ENCODE results near the gene RPS6KA2.
"Not testable (repeated sequence)": the region's sequence is repeated elsewhere in the genome, so short reads cannot be mapped to it uniquely, and the experiment has no call there.

Gene RPS6KA2

GRCh38 chr6:166395351-166395750, 231.7 kb downstream of the RPS6KA2 start:
- no peak overlapping the region for H3K4me3 ChIP-seq (ENCODE audit: low read depth, low read length)
- DNase-seq (ENCODE audit: low read depth): no peak
- no peak for TF ChIP-seq CTCF (IDR thresholded peaks at IDR 0.05; ENCODE audit: control insufficient read depth, extremely low read depth, insufficient read depth)

GRCh38 chr6:166394036-166394892, 232.8 kb downstream of the RPS6KA2 start:
- no peak overlapping the region for H3K4me3 ChIP-seq (ENCODE audit: low read depth, low read length)
- DNase-seq (ENCODE audit: low read depth): no peak
- TF ChIP-seq CTCF (IDR thresholded peaks at IDR 0.05; ENCODE audit: control insufficient read depth, extremely low read depth, insufficient read depth): no peak

- DNase-seq (ENCODE audit: low read depth): no peak
- H3K4me3 ChIP-seq (ENCODE audit: low read depth, low read length): no peak overlapping the region
- no peak for TF ChIP-seq CTCF (IDR thresholded peaks at IDR 0.05; ENCODE audit: control insufficient read depth, extremely low read depth, insufficient read depth)
Measured at GRCh38 chr6:166393535-166393823, 233.6 kb downstream of the RPS6KA2 start.

GRCh38 chr6:166392755-166393534, 234.1 kb downstream of the RPS6KA2 start:
- DNase-seq (ENCODE audit: low read depth); H3K4me3 ChIP-seq (ENCODE audit: low read depth, low read length): not testable (repeated sequence)

GRCh38 chr6:166389119-166389518, 237.9 kb downstream of the RPS6KA2 start:
- DNase-seq (ENCODE audit: low read depth): no peak
- no peak overlapping the region for H3K4me3 ChIP-seq (ENCODE audit: low read depth, low read length)
- no peak for TF ChIP-seq CTCF (IDR thresholded peaks at IDR 0.05; ENCODE audit: control insufficient read depth, extremely low read depth, insufficient read depth)

GRCh38 chr6:166388290-166389004, 238.6 kb downstream of the RPS6KA2 start:
- TF ChIP-seq CTCF (IDR thresholded peaks at IDR 0.05; ENCODE audit: control insufficient read depth, extremely low read depth, insufficient read depth): no peak
- H3K4me3 ChIP-seq (ENCODE audit: low read depth, low read length): no peak overlapping the region
- no peak for DNase-seq (ENCODE audit: low read depth)

GRCh38 chr6:166387642-166388289, 239.3 kb downstream of the RPS6KA2 start:
- no peak for TF ChIP-seq CTCF (IDR thresholded peaks at IDR 0.05; ENCODE audit: control insufficient read depth, extremely low read depth, insufficient read depth)
- DNase-seq (ENCODE audit: low read depth): no peak
- H3K4me3 ChIP-seq (ENCODE audit: low read depth, low read length): no peak overlapping the region

- not testable (repeated sequence) for DNase-seq (ENCODE audit: low read depth); H3K4me3 ChIP-seq (ENCODE audit: low read depth, low read length)
Measured at GRCh38 chr6:166387098-166387497, 240.0 kb downstream of the RPS6KA2 start.

All from LNCaP clone FGC (cell line).